ENCODE results near the gene TIGD6.

Gene TIGD6

GRCh38 chr5:150000256-150000989, at the start of gene TIGD6, which contains the start of gene HMGXB3:
TIGD6 (minus strand) TSS chr5:150000654; CDS start chr5:149996348, 4,306 bp downstream.
HMGXB3 (plus strand) TSS chr5:150000739; CDS start chr5:150004853, 4,114 bp downstream.
- Histone ChIP-seq H3K27ac (ENCODE audit: low read length) (peak within 1 kb of the TSS; percentile 92), H3K4me3 (ENCODE audit: low read depth in 1 of 2, low read length in 2 of 2) (peak within 1 kb of the TSS; percentile 87 to 89), H3K27me3 (ENCODE audit: low read depth, low read length) (no peaks in the 10 kb centered on the region), H3K36me3 (ENCODE audit: control insufficient read depth in 1 of 2, insufficient read depth in 2 of 2, low read length in 2 of 2) (peaks cover 13 to 19% of the 10 kb centered on the region in 2 donors), H3K4me1 (ENCODE audit: control insufficient read depth in 1 of 2, insufficient read depth in 2 of 2, low read length in 2 of 2) (peaks cover 9 to 31% of the 10 kb centered on the region in 2 donors), H3K9me3 (ENCODE audit: control insufficient read depth in 1 of 2, low read length in 2 of 2) (no peaks in the 10 kb centered on the region)

GRCh38 chr5:150046031-150046430, 45.6 kb upstream of the TIGD6 start:
- H3K9me3 ChIP-seq (ENCODE audit: control insufficient read depth in 1 of 2, low read length in 2 of 2) = no peaks in the 10 kb centered on the region
- no peaks in the 10 kb centered on the region for H3K27me3 ChIP-seq (ENCODE audit: low read depth, low read length)
- H3K27ac ChIP-seq (ENCODE audit: low read length) = no peak overlapping the region
- H3K36me3 ChIP-seq (ENCODE audit: control insufficient read depth in 1 of 2, insufficient read depth in 2 of 2, low read length in 2 of 2) = peaks cover 84 to 89% of the 10 kb centered on the region in 2 donors
- peaks cover 5 to 8% of the 10 kb centered on the region in 2 donors for H3K4me1 ChIP-seq (ENCODE audit: control insufficient read depth in 1 of 2, insufficient read depth in 2 of 2, low read length in 2 of 2)
- no peak overlapping the region for H3K4me3 ChIP-seq (ENCODE audit: low read depth in 1 of 2, low read length in 2 of 2)

- Histone ChIP-seq H3K27ac (ENCODE audit: low read length) (no peak overlapping the region), H3K9me3 (ENCODE audit: control insufficient read depth in 1 of 2, low read length in 2 of 2) (no peaks in the 10 kb centered on the region), H3K36me3 (ENCODE audit: control insufficient read depth in 1 of 2, insufficient read depth in 2 of 2, low read length in 2 of 2) (peaks cover 84 to 89% of the 10 kb centered on the region in 2 donors), H3K27me3 (ENCODE audit: low read depth, low read length) (no peaks in the 10 kb centered on the region), H3K4me3 (ENCODE audit: low read depth in 1 of 2, low read length in 2 of 2) (no peak overlapping the region), H3K4me1 (ENCODE audit: control insufficient read depth in 1 of 2, insufficient read depth in 2 of 2, low read length in 2 of 2) (peaks cover 5 to 8% of the 10 kb centered on the region in 2 donors)
These were observed 45.1 kb upstream of the TIGD6 start for GRCh38 chr5:150045549-150045948.

GRCh38 chr5:150044712-150045111, 44.3 kb upstream of the TIGD6 start:
- Histone ChIP-seq H3K9me3 (ENCODE audit: control insufficient read depth in 1 of 2, low read length in 2 of 2) (no peaks in the 10 kb centered on the region), H3K27ac (ENCODE audit: low read length) (no peak overlapping the region), H3K27me3 (ENCODE audit: low read depth, low read length) (no peaks in the 10 kb centered on the region), H3K4me1 (ENCODE audit: control insufficient read depth in 1 of 2, insufficient read depth in 2 of 2, low read length in 2 of 2) (peaks cover 5 to 8% of the 10 kb centered on the region in 2 donors), H3K36me3 (ENCODE audit: control insufficient read depth in 1 of 2, insufficient read depth in 2 of 2, low read length in 2 of 2) (peaks cover 78 to 85% of the 10 kb centered on the region in 2 donors), H3K4me3 (ENCODE audit: low read depth in 1 of 2, low read length in 2 of 2) (no peak overlapping the region)

DNA sequence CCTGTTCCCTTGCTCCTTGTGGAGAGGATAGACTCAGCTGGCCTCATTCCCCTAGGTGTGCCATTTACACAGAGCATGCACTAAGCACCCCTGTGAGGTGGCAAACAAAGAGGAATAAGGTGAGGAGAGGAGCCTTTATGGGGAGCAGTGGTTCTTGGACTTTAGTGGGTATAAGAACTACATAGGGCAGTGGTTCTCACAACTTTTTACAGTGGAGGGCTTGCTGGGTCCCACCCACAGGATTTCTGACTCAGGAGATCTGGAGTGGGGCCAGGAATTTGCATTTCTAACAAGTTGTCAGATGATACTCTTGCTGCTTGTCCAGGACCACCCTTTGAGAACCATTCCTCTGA, 43.9 kb upstream of the TIGD6 start:
- Histone ChIP-seq H3K27ac (ENCODE audit: low read length) (no peak overlapping the region), H3K4me1 (ENCODE audit: control insufficient read depth in 1 of 2, insufficient read depth in 2 of 2, low read length in 2 of 2) (peaks cover 5 to 8% of the 10 kb centered on the region in 2 donors), H3K9me3 (ENCODE audit: control insufficient read depth in 1 of 2, low read length in 2 of 2) (no peaks in the 10 kb centered on the region), H3K36me3 (ENCODE audit: control insufficient read depth in 1 of 2, insufficient read depth in 2 of 2, low read length in 2 of 2) (peaks cover 74 to 81% of the 10 kb centered on the region in 2 donors), H3K4me3 (ENCODE audit: low read depth in 1 of 2, low read length in 2 of 2) (no peak overlapping the region), H3K27me3 (ENCODE audit: low read depth, low read length) (no peaks in the 10 kb centered on the region)

GRCh38 chr5:150043657-150044328, 43.3 kb upstream of the TIGD6 start:
- Histone ChIP-seq H3K4me3 (ENCODE audit: low read depth in 1 of 2, low read length in 2 of 2) (no peak overlapping the region), H3K27ac (ENCODE audit: low read length) (no peak overlapping the region), H3K27me3 (ENCODE audit: low read depth, low read length) (no peaks in the 10 kb centered on the region), H3K9me3 (ENCODE audit: control insufficient read depth in 1 of 2, low read length in 2 of 2) (no peaks in the 10 kb centered on the region), H3K4me1 (ENCODE audit: control insufficient read depth in 1 of 2, insufficient read depth in 2 of 2, low read length in 2 of 2) (peaks cover 5 to 8% of the 10 kb centered on the region in 2 donors), H3K36me3 (ENCODE audit: control insufficient read depth in 1 of 2, insufficient read depth in 2 of 2, low read length in 2 of 2) (peaks cover 69 to 79% of the 10 kb centered on the region in 2 donors)

DNA sequence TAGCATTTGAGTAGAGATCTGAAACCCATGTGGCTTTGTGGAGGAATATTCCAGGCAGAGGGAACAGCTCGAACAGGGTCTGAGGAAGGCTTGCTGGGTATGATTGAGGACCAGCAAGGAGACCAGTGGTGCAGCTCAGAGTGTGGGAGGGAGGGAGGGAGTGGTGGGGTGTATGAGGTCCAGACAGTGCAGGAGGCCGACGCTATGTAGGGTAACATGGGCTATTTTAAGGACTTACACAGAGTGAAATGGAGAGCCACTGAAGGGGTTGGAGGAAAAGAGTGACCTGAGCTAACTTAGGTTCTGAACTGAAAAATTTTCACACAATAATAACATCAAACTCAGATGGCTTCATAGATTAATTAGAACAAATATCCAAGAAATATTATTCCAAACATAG, 42.0 kb upstream of the TIGD6 start:
- no peaks in the 10 kb centered on the region for H3K27me3 ChIP-seq (ENCODE audit: low read depth, low read length)
- H3K36me3 ChIP-seq (ENCODE audit: control insufficient read depth in 1 of 2, insufficient read depth in 2 of 2, low read length in 2 of 2) = peaks cover 61 to 73% of the 10 kb centered on the region in 2 donors
- H3K4me1 ChIP-seq (ENCODE audit: control insufficient read depth in 1 of 2, insufficient read depth in 2 of 2, low read length in 2 of 2) = peaks cover 8% of the 10 kb centered on the region in 2 donors
- H3K4me3 ChIP-seq (ENCODE audit: low read depth in 1 of 2, low read length in 2 of 2) = no peak overlapping the region
- H3K9me3 ChIP-seq (ENCODE audit: control insufficient read depth in 1 of 2, low read length in 2 of 2) = no peaks in the 10 kb centered on the region
- no peak overlapping the region for H3K27ac ChIP-seq (ENCODE audit: low read length)

- peaks cover under 1 to 13% of the 10 kb centered on the region in 2 donors for H3K4me1 ChIP-seq (ENCODE audit: control insufficient read depth in 1 of 2, insufficient read depth in 2 of 2, low read length in 2 of 2)
- H3K27ac ChIP-seq (ENCODE audit: low read length) = no peak overlapping the region
- no peaks in the 10 kb centered on the region for H3K27me3 ChIP-seq (ENCODE audit: low read depth, low read length)
- H3K9me3 ChIP-seq (ENCODE audit: control insufficient read depth in 1 of 2, low read length in 2 of 2) = no peaks in the 10 kb centered on the region
- no peak overlapping the region for H3K4me3 ChIP-seq (ENCODE audit: low read depth in 1 of 2, low read length in 2 of 2)
- H3K36me3 ChIP-seq (ENCODE audit: control insufficient read depth in 1 of 2, insufficient read depth in 2 of 2, low read length in 2 of 2) = peaks cover 72 to 79% of the 10 kb centered on the region in 2 donors
These were observed 38.1 kb upstream of the TIGD6 start for GRCh38 chr5:150038547-150038946.

- no peak overlapping the region for H3K4me3 ChIP-seq (ENCODE audit: low read depth in 1 of 2, low read length in 2 of 2)
- H3K27me3 ChIP-seq (ENCODE audit: low read depth, low read length) = no peaks in the 10 kb centered on the region
- H3K4me1 ChIP-seq (ENCODE audit: control insufficient read depth in 1 of 2, insufficient read depth in 2 of 2, low read length in 2 of 2) = peaks cover 0 to 13% of the 10 kb centered on the region in 2 donors
- H3K36me3 ChIP-seq (ENCODE audit: control insufficient read depth in 1 of 2, insufficient read depth in 2 of 2, low read length in 2 of 2) = peaks cover 74 to 76% of the 10 kb centered on the region in 2 donors
- H3K27ac ChIP-seq (ENCODE audit: low read length) = no peak overlapping the region
- H3K9me3 ChIP-seq (ENCODE audit: control insufficient read depth in 1 of 2, low read length in 2 of 2) = no peaks in the 10 kb centered on the region
These were observed 36.1 kb upstream of the TIGD6 start for GRCh38 chr5:150036513-150036912.

DNA sequence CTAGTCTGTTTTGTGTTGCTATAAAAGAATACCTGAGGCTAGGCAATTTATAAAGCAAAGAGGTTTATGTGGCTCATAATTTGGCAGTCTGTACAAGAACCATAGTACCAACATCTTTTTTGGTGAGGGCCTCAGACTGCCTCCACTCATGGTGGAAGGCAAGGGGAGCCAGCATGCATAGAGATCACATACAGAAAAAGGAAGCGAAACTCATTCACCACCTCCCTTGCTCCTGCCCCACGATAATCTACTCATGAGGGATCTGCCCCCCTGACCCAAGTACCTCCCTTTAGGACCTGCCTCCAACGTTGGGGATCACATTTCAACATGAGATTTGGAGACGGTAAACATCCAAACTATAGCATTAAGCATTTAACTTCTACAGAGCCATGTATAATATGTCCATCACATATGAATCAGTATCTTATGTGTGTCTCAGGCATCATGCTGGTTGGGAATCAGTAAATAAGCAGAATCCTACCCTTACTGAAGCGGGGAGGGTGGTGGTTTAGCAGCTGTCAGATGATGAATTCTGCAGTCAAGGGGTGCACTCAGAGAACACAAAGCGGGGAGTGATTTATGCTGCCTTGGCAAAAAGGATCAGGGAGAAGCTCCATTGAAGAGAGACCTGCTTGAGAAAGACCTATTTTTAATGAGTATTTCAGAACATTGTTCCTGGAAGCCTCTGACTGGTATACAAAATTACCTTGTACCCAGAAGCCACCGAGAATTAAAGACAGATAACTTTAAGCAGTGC, 34.9 kb upstream of the TIGD6 start:
- H3K36me3 ChIP-seq (ENCODE audit: control insufficient read depth in 1 of 2, insufficient read depth in 2 of 2, low read length in 2 of 2) = peaks cover 69% of the 10 kb centered on the region in 2 donors
- H3K4me1 ChIP-seq (ENCODE audit: control insufficient read depth in 1 of 2, insufficient read depth in 2 of 2, low read length in 2 of 2) = peaks cover 0 to 13% of the 10 kb centered on the region in 2 donors
- no peaks in the 10 kb centered on the region for H3K9me3 ChIP-seq (ENCODE audit: control insufficient read depth in 1 of 2, low read length in 2 of 2)
- H3K27me3 ChIP-seq (ENCODE audit: low read depth, low read length) = no peaks in the 10 kb centered on the region
- no peak overlapping the region for H3K4me3 ChIP-seq (ENCODE audit: low read depth in 1 of 2, low read length in 2 of 2)
- H3K27ac ChIP-seq (ENCODE audit: low read length) = no peak overlapping the region

DNA sequence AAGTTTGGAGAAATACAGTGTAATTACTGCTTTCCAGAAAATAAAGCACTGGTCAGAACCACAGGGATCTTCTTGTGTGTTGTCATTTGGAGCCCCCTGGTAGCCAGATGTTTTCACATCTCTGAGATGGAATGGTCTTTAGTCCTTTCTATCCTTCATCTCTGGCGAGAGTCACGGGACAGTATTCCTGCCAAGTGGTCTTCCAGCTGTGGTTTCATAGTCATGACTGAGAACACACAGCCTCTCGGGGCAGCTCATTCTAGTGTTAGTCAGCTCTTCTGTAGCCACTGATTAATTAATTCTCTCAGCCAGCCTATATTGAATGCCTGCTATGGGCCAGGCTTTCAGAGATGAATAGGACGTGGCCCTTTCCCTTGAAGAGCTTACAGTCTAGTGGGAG, 34.2 kb upstream of the TIGD6 start:
- Histone ChIP-seq H3K27ac (ENCODE audit: low read length) (no peak overlapping the region), H3K4me3 (ENCODE audit: low read depth in 1 of 2, low read length in 2 of 2) (no peak overlapping the region), H3K9me3 (ENCODE audit: control insufficient read depth in 1 of 2, low read length in 2 of 2) (no peaks in the 10 kb centered on the region), H3K27me3 (ENCODE audit: low read depth, low read length) (no peaks in the 10 kb centered on the region), H3K36me3 (ENCODE audit: control insufficient read depth in 1 of 2, insufficient read depth in 2 of 2, low read length in 2 of 2) (peaks cover 68 to 69% of the 10 kb centered on the region in 2 donors), H3K4me1 (ENCODE audit: control insufficient read depth in 1 of 2, insufficient read depth in 2 of 2, low read length in 2 of 2) (peaks cover 0 to 13% of the 10 kb centered on the region in 2 donors)

Measured in muscle layer of duodenum (tissue), 2 donors.